NCI-H1048 (cell line): ENCODE data around the gene TST.

ENCODE experiments used
- DNase-seq: peaks from one replicate; lab custom pipeline; 2025; lab: John Stamatoyannopoulos, UW

TST gene

GRCh38 chr22:36982136-36982535 lies 37.1 kb downstream of the TST start:
- DNase-seq: no peak

GRCh38 chr22:36981247-36981775 lies 37.9 kb downstream of the TST start:
- no peak for DNase-seq

GRCh38 chr22:36979016-36979910 lies 40.0 kb downstream of the TST start:
- no peak for DNase-seq

- DNase-seq: peak; percentile 62
These were observed 41.1 kb downstream of the TST start for GRCh38 chr22:36977947-36978660.

GRCh38 chr22:36977401-36977861 lies 41.8 kb downstream of the TST start:
- DNase-seq: no peak

- no peak for DNase-seq
These were observed 42.6 kb downstream of the TST start for GRCh38 chr22:36976606-36977005.

- DNase-seq: no peak
These were observed 47.7 kb downstream of the TST start for GRCh38 chr22:36971341-36972125.

- DNase-seq: no peak
These were observed 50.8 kb downstream of the TST start for GRCh38 chr22:36968249-36968964.

GRCh38 chr22:36966851-36967540 lies 52.3 kb downstream of the TST start:
- DNase-seq: no peak

- no peak for DNase-seq
These were observed 53.6 kb downstream of the TST start for GRCh38 chr22:36965696-36966095.

- no peak for DNase-seq
These were observed 55.1 kb downstream of the TST start for GRCh38 chr22:36964106-36964505.

- no peak for DNase-seq
These were observed 55.9 kb downstream of the TST start for GRCh38 chr22:36963302-36963701.

GRCh38 chr22:36961626-36962025 lies 57.6 kb downstream of the TST start:
- DNase-seq: no peak
